ENCODE measurements around the gene PMAIP1.

The PMAIP1 gene

GRCh38 chr18:59945544-59945943 is 45.7 kb downstream of the PMAIP1 start:
- no peak overlapping the region for H3K4me3 ChIP-seq (replicated peaks in 1 of 2; ENCODE audit: low read depth in 2 of 2, low read length in 2 of 2)
- no peak for DNase-seq (ENCODE audit: low read depth in 2 of 2)
- TF ChIP-seq CTCF (IDR thresholded peaks at IDR 0.05; ENCODE audit: low read depth, low read length) = no peak

GRCh38 chr18:59950215-59950944 is 50.6 kb downstream of the PMAIP1 start:
- TF ChIP-seq CTCF (IDR thresholded peaks at IDR 0.05; ENCODE audit: low read depth, low read length) = no peak
- peak; percentile 8 to 85 for DNase-seq (ENCODE audit: low read depth in 2 of 2)
- no peak overlapping the region for H3K4me3 ChIP-seq (replicated peaks in 1 of 2; ENCODE audit: low read depth in 2 of 2, low read length in 2 of 2)

GRCh38 chr18:59951591-59951990 is 51.8 kb downstream of the PMAIP1 start:
- TF ChIP-seq CTCF (IDR thresholded peaks at IDR 0.05; ENCODE audit: low read depth, low read length) = no peak
- DNase-seq (ENCODE audit: low read depth in 2 of 2) = no peak
- no peak overlapping the region for H3K4me3 ChIP-seq (replicated peaks in 1 of 2; ENCODE audit: low read depth in 2 of 2, low read length in 2 of 2)

- H3K4me3 ChIP-seq (replicated peaks in 1 of 2; ENCODE audit: low read depth in 2 of 2, low read length in 2 of 2) = no peak overlapping the region
- no peak for TF ChIP-seq CTCF (IDR thresholded peaks at IDR 0.05; ENCODE audit: low read depth, low read length)
- no peak for DNase-seq (ENCODE audit: low read depth in 2 of 2)
Measured at GRCh38 chr18:59952283-59953007, 52.6 kb downstream of the PMAIP1 start.
